ENCODE results near the gene TRIM74.
"Not testable (repeated sequence)": the region's sequence is repeated elsewhere in the genome, so short reads cannot be mapped to it uniquely, and the experiment has no call there.

The TRIM74 gene

GRCh38 chr7:72968980-72969516, at the start of gene TRIM74:
Gene TRIM74, minus strand, starts transcription at chr7:72969466. Its CDS starts 3,309 bp downstream, at chr7:72966157.
- DNase-seq: not testable (repeated sequence)

- DNase-seq: not testable (repeated sequence)
Observed at GRCh38 chr7:73006491-73006890, 37.2 kb upstream of the TRIM74 start.

- DNase-seq: peak; percentile 95
Observed at GRCh38 chr7:73005693-73006447, 36.6 kb upstream of the TRIM74 start.

GRCh38 chr7:73005356-73005692, 36.1 kb upstream of the TRIM74 start:
- DNase-seq: peak; percentile 70

- not testable (repeated sequence) for DNase-seq
Observed at GRCh38 chr7:72997887-72998468, 28.7 kb upstream of the TRIM74 start.

GRCh38 chr7:72997447-72997846, 28.2 kb upstream of the TRIM74 start:
- not testable (repeated sequence) for DNase-seq

- DNase-seq: not testable (repeated sequence)
Observed at GRCh38 chr7:72995484-72995883, 26.2 kb upstream of the TRIM74 start.

- not testable (repeated sequence) for DNase-seq
Observed at GRCh38 chr7:72990146-72990913, 21.1 kb upstream of the TRIM74 start.

GRCh38 chr7:72982084-72982483, 12.8 kb upstream of the TRIM74 start:
- DNase-seq: not testable (repeated sequence)

- not testable (repeated sequence) for DNase-seq
Observed at GRCh38 chr7:72980382-72980781, 11.1 kb upstream of the TRIM74 start.

- DNase-seq: not testable (repeated sequence)
Observed at GRCh38 chr7:72976434-72976833, 7.2 kb upstream of the TRIM74 start.

GRCh38 chr7:72975656-72976286, 6.5 kb upstream of the TRIM74 start:
- not testable (repeated sequence) for DNase-seq

- DNase-seq: not testable (repeated sequence)
Observed at GRCh38 chr7:72974781-72975180, 5.5 kb upstream of the TRIM74 start.

GRCh38 chr7:72971505-72971904, 2.2 kb upstream of the TRIM74 start:
- not testable (repeated sequence) for DNase-seq

GRCh38 chr7:72969688-72970087, 422 bp upstream of the TRIM74 start:
- not testable (repeated sequence) for DNase-seq

- not testable (repeated sequence) for DNase-seq
Observed at GRCh38 chr7:72966892-72967291, 2.4 kb downstream of the TRIM74 start.

- not testable (repeated sequence) for DNase-seq
Observed at GRCh38 chr7:72965186-72965975, 3.9 kb downstream of the TRIM74 start.

GRCh38 chr7:72963056-72963455, 6.2 kb downstream of the TRIM74 start:
- not testable (repeated sequence) for DNase-seq

GRCh38 chr7:72961346-72961650, 8.0 kb downstream of the TRIM74 start:
- DNase-seq: not testable (repeated sequence)

- DNase-seq: not testable (repeated sequence)
Observed at GRCh38 chr7:72960626-72961345, 8.5 kb downstream of the TRIM74 start.

GRCh38 chr7:72960029-72960428, 9.2 kb downstream of the TRIM74 start:
- not testable (repeated sequence) for DNase-seq

All from CD4-positive, alpha-beta T cell treated with Interleukin-17A for 1 hour (primary cell).